ENCODE results near the gene NOX5. TPM values are rescaled to one million over a fixed set of nuclear protein-coding genes. Genes with fewer than 3 reads are reported as not detected.

NOX5 gene
- total and polyA plus RNA-seq, 2 donors (not counting 1 experiment from before 2014, with no cell fraction given): 0.01 to 0.05 TPM

DNA sequence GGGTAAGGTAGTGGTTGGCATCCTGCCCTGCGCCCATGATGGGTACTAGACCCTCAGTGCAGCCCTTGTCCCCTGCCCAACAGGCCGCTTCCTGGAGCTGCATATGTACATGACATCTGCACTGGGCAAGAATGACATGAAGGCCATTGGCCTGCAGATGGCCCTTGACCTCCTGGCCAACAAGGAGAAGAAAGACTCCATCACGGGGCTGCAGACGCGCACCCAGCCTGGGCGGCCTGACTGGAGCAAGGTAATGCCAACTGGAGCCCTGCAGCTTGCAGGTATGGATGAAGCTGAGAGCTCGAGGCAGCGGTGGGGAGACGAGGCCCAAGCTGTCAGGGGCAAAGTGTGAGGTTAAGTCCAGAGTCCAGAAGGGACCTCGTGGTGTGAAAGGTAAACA is 40.8 kb downstream of the NOX5 start:
- ATAC-seq (ENCODE audit: low read depth) (no peak), DNase-seq (no peak)
- peaks cover 37% of the 10 kb centered on the region for H3K27me3 Mint-ChIP-seq
- Histone ChIP-seq H3K27ac (ENCODE audit: low read length in 2 of 2) (no peak overlapping the region), H3K9me3 (ENCODE audit: control extremely low read depth in 1 of 3, control insufficient read depth in 2 of 3, insufficient read depth in 1 of 3, low read length in 2 of 3) (no peaks in the 10 kb centered on the region), H3K79me2 (ENCODE audit: control insufficient read depth, insufficient read depth, low read length) (no peaks in the 10 kb centered on the region), H3K36me3 (replicated peaks in 1 of 2; ENCODE audit: control extremely low read depth in 1 of 2, control insufficient read depth in 1 of 2, extremely low read depth in 1 of 2, insufficient read depth in 2 of 2, low read length in 1 of 2) (no peaks in the 10 kb centered on the region), H3K9ac (ENCODE audit: low read length) (no peak overlapping the region), H3K4me1 (ENCODE audit: control insufficient read depth in 2 of 2, insufficient read depth in 2 of 2, low read length in 2 of 2) (peaks cover 4 to 6% of the 10 kb centered on the region in 2 donors), H3K4me2 (replicated peaks; ENCODE audit: low read depth, low read length, poor library complexity, severe bottlenecking) (no peak overlapping the region), H3K4me3 (ENCODE audit: control extremely low read depth in 1 of 5, extremely low read depth in 1 of 5, insufficient read depth in 1 of 5, low read depth in 2 of 5, low read length in 4 of 5) (no peak overlapping the region), H2AFZ (ENCODE audit: insufficient read depth, low read depth, low read length, poor library complexity, severe bottlenecking) (no peak overlapping the region), H4K20me1 (ENCODE audit: control insufficient read depth, insufficient read depth, low read length, poor library complexity, severe bottlenecking) (no peaks in the 10 kb centered on the region), H3K27me3 (replicated peaks in 1 of 4; ENCODE audit: control extremely low read depth in 1 of 4, control insufficient read depth in 3 of 4, insufficient read depth in 4 of 4, low read length in 3 of 4) (peaks cover 0 to 22% (median 3%) of the 10 kb centered on the region in 4 experiments)
- H3K4me1 Mint-ChIP-seq: peaks cover 12% of the 10 kb centered on the region
- intact Hi-C loops (cut with micrococcal nuclease): no loop called here
- 93% methylated on average over 8 of the region's 10 CpGs for WGBS (ENCODE audit: insufficient coverage)
- no peak for TF ChIP-seq EZH2 (IDR thresholded peaks at IDR 0.05; ENCODE audit: borderline replicate concordance, insufficient read depth, low read depth, low read length, poor library complexity, severe bottlenecking)
- TF ChIP-seq, protein P1, sequence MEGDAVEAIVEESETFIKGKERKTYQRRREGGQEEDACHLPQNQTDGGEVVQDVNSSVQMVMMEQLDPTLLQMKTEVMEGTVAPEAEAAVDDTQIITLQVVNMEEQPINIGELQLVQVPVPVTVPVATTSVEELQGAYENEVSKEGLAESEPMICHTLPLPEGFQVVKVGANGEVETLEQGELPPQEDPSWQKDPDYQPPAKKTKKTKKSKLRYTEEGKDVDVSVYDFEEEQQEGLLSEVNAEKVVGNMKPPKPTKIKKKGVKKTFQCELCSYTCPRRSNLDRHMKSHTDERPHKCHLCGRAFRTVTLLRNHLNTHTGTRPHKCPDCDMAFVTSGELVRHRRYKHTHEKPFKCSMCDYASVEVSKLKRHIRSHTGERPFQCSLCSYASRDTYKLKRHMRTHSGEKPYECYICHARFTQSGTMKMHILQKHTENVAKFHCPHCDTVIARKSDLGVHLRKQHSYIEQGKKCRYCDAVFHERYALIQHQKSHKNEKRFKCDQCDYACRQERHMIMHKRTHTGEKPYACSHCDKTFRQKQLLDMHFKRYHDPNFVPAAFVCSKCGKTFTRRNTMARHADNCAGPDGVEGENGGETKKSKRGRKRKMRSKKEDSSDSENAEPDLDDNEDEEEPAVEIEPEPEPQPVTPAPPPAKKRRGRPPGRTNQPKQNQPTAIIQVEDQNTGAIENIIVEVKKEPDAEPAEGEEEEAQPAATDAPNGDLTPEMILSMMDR (IDR thresholded peaks at IDR 0.05): no peak
- H3K4me3 Mint-ChIP-seq: no peak overlapping the region
- no peak overlapping the region for H3K27ac Mint-ChIP-seq
- CTCF ChIA-PET: no interaction called here
- H3K9me3 Mint-ChIP-seq (ENCODE audit: insufficient read depth): no peaks in the 10 kb centered on the region
- POLR2A ChIA-PET: no interaction called here

DNA sequence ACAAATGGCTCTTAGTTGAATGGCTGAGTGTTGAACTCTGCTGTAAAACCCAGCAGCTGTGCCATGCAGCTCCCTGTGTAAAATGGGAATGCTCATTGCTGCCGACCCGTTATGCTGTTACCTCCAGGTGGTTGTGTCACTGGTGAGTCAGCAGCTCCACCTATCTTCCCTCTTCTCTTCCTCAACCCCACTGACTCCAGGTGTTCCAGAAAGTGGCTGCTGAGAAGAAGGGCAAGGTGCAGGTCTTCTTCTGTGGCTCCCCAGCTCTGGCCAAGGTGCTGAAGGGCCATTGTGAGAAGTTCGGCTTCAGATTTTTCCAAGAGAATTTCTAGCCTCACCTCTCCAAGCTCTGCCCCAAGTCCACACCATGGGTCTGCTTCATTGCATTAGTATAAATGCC is 41.9 kb downstream of the NOX5 start:
- CTCF ChIA-PET: interaction anchor here (0.6 to 2.3 kb wide), 3 partner anchors 121 to 338 kb away, joined by 3 to 18 read pairs (median 3); no protein-coding TSS in a partner anchor
- H3K9me3 Mint-ChIP-seq (ENCODE audit: insufficient read depth): no peaks in the 10 kb centered on the region

More for the DNA sequence above, 41.9 kb downstream of the NOX5 start:
- Histone ChIP-seq H3K36me3 (replicated peaks in 1 of 2; ENCODE audit: control extremely low read depth in 1 of 2, control insufficient read depth in 1 of 2, extremely low read depth in 1 of 2, insufficient read depth in 2 of 2, low read length in 1 of 2) (no peaks in the 10 kb centered on the region), H3K79me2 (ENCODE audit: control insufficient read depth, insufficient read depth, low read length) (no peaks in the 10 kb centered on the region), H3K27ac (ENCODE audit: low read length in 2 of 2) (no peak overlapping the region), H2AFZ (ENCODE audit: insufficient read depth, low read depth, low read length, poor library complexity, severe bottlenecking) (no peak overlapping the region), H3K27me3 (replicated peaks in 1 of 4; ENCODE audit: control extremely low read depth in 1 of 4, control insufficient read depth in 3 of 4, insufficient read depth in 4 of 4, low read length in 3 of 4) (peaks cover 0 to 17% (median 2%) of the 10 kb centered on the region in 4 experiments), H3K9ac (ENCODE audit: low read length) (no peak overlapping the region), H3K4me2 (replicated peaks; ENCODE audit: low read depth, low read length, poor library complexity, severe bottlenecking) (no peak overlapping the region), H4K20me1 (ENCODE audit: control insufficient read depth, insufficient read depth, low read length, poor library complexity, severe bottlenecking) (no peaks in the 10 kb centered on the region), H3K9me3 (ENCODE audit: control extremely low read depth in 1 of 3, control insufficient read depth in 2 of 3, insufficient read depth in 1 of 3, low read length in 2 of 3) (no peaks in the 10 kb centered on the region), H3K4me3 (ENCODE audit: control extremely low read depth in 1 of 5, extremely low read depth in 1 of 5, insufficient read depth in 1 of 5, low read depth in 2 of 5, low read length in 4 of 5) (no peak overlapping the region), H3K4me1 (ENCODE audit: control insufficient read depth in 2 of 2, insufficient read depth in 2 of 2, low read length in 2 of 2) (peaks cover 4 to 12% of the 10 kb centered on the region in 2 donors)
- Mint-ChIP-seq H3K4me1 (peaks cover 17% of the 10 kb centered on the region), H3K4me3 (no peak overlapping the region), H3K27ac (no peak overlapping the region), H3K27me3 (peaks cover 34% of the 10 kb centered on the region)
- DNase-seq (no peak), ATAC-seq (ENCODE audit: low read depth) (no peak)
- intact Hi-C loops (cut with micrococcal nuclease): no loop called here
- POLR2A ChIA-PET: no interaction called here
- 100% methylated on average over 1 of the region's 3 CpGs for WGBS (ENCODE audit: insufficient coverage)
- TF ChIP-seq, protein P1 (IDR thresholded peaks at IDR 0.05): no peak
- TF ChIP-seq EZH2 (IDR thresholded peaks at IDR 0.05; ENCODE audit: borderline replicate concordance, insufficient read depth, low read depth, low read length, poor library complexity, severe bottlenecking): no peak
